ENCODE results near the gene SLC25A47.

GRCh38 chr14:100285913-100286400, 37.2 kb upstream of the SLC25A47 start:
- no peak for TF ChIP-seq POLR2A (IDR thresholded peaks at IDR 0.05)
- no peak for TF ChIP-seq CTCF (IDR thresholded peaks at IDR 0.05)

All from body of pancreas (tissue), 4 donors.